ENCODE results near the gene CD5L.

GRCh38 chr1:157841708-157842107 lies at the start of gene CD5L:
- TF ChIP-seq CTCF (conservative IDR thresholded peaks at IDR 0.05; ENCODE audit: low read depth, low read length) (no peak), EZH2 (IDR thresholded peaks at IDR 0.05; ENCODE audit: low read length, unreplicated experiment) (no peak), EZH2phosphoT487 (IDR thresholded peaks at IDR 0.05; ENCODE audit: borderline replicate concordance, low read length) (no peak)
